ENCODE data around the gene RSRC1.

- TF ChIP-seq CTCF (IDR thresholded peaks at IDR 0.05): no peak
- TF ChIP-seq POLR2A (IDR thresholded peaks at IDR 0.05): no peak
Measured at GRCh38 chr3:158205994-158206393, 96.1 kb downstream of the RSRC1 start.
